Testis (tissue), 2 donors: Measurements from ENCODE around the gene FRYL.

Experiments
- POLR2A ChIP-seq: fragments of 450-650 bp; IDR thresholded peaks from one replicate; pipeline ENCODE4 v1.6.1; 2017; ENCODE audit warnings: antibody characterized with exemption, mild to moderate bottlenecking, moderate library complexity
- TF ChIP-seq, protein P1 (sequence below), 3 experiments: fragments of 450-650 bp in 2 of 3; fragments of 200-600 bp in 1 of 3; sonication (generic) in 1 of 3; IDR thresholded peaks; one replicate each; pipeline ENCODE4 v1.5.1; 2016 to 2019; ENCODE audit warnings: antibody characterized with exemption in 3 of 3, mild to moderate bottlenecking in 2 of 3, moderate library complexity in 1 of 3

DNA sequence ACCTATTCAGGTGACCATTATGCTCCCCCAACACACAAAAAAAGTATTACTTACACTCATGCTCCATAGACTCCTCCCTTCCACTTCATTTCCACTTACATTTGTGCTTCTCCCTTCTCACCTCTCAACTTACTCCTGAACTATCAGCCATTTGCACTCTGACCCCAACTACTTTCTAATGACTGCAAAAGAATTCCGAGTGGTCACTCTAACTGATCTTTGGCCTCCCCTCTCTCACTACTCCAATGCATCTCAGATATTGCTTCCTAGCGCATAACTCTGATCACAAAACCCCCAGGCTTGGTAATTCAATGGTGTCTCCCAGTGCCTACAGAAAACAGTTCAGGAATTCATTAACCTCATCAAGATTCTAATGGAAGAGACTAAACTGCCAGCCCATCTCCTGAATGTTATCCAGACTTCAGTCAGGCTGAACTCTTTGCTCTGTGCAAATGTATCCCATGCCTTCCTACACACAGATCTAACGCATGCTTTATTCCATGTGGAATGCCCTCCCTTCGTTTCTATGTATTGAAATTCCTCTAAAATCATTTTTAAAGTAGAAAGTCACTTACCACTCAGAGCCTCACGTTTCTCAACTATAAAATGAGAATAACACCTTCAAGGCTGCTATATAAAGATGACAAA is 61.1 kb downstream of the FRYL start:
- TF ChIP-seq, protein P1, sequence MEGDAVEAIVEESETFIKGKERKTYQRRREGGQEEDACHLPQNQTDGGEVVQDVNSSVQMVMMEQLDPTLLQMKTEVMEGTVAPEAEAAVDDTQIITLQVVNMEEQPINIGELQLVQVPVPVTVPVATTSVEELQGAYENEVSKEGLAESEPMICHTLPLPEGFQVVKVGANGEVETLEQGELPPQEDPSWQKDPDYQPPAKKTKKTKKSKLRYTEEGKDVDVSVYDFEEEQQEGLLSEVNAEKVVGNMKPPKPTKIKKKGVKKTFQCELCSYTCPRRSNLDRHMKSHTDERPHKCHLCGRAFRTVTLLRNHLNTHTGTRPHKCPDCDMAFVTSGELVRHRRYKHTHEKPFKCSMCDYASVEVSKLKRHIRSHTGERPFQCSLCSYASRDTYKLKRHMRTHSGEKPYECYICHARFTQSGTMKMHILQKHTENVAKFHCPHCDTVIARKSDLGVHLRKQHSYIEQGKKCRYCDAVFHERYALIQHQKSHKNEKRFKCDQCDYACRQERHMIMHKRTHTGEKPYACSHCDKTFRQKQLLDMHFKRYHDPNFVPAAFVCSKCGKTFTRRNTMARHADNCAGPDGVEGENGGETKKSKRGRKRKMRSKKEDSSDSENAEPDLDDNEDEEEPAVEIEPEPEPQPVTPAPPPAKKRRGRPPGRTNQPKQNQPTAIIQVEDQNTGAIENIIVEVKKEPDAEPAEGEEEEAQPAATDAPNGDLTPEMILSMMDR (IDR thresholded peaks at IDR 0.05) = no peak
- no peak for TF ChIP-seq POLR2A
